Astrocyte of the cerebellum (primary cell): Measurements from ENCODE around the gene PPARA.

Source experiments
- DNase-seq: peaks from one replicate; pipeline ENCODE4 v3.0.0-alpha.2; 2011; ENCODE audit warnings: low read depth
- H3K4me3 ChIP-seq: 2 replicates; pipeline ENCODE4 v1.5.1; 2011; ENCODE audit warnings: mild to moderate bottlenecking, low read depth, low read length, moderate library complexity
- in situ Hi-C: cut with HindIII; loops from 2 replicates; pipeline ENCODE4 v1.10.0; 2017; ENCODE audit warnings: low sequenced_read_pairs
- TF ChIP-seq, protein P1 (sequence below): IDR thresholded peaks from 2 replicates; pipeline ENCODE4 v1.5.1; 2012; ENCODE audit warnings: low read length, low read depth, moderate library complexity, mild to moderate bottlenecking; ENCODE audit errors: missing control alignments

Gene PPARA

DNA sequence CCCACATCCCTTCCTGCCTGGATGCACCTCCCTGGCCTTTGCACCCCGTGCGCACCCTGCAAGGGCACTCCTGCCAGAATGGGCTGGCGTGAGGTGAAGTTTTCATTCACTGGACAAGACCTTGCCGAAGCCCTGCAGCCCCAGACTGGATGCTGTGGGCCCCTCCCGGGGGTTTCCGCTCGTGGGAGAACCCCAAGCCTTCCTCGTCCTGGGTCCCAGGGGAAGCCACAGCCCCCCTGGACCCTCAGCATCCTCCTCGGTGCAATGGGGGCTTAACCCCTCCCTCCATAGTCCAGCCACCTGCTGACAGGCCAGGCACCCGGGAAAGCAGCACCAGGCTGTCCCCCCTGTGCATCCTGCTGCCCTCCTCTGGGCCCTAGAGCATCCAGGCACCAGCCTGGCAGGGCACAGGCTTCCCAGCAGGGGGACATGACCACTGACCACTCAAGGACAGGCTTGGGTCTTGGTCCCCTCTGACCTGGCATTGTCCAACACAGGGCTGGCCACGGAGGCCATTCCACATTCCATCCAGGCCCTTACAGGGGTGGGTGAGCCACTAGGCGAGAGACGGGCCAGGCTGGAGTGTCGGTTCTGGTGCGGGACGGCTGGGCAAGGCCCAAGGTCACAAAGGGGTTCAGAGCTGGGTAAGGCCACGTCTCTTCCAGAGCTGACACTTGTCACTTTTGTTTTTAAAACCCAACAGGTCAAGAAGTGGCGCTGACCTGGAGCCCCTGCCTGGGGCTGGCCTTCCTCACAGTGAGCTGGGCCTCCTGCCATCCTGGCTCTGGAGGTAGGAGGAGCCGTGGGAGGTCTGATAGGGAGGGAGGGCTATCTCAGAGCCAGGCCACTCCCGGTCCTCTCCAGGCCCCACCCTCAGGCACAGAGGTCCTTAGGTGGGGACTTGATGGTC is 41.5 kb upstream of the PPARA start:
- in situ Hi-C loops, result no loop called here
- TF ChIP-seq, protein P1, sequence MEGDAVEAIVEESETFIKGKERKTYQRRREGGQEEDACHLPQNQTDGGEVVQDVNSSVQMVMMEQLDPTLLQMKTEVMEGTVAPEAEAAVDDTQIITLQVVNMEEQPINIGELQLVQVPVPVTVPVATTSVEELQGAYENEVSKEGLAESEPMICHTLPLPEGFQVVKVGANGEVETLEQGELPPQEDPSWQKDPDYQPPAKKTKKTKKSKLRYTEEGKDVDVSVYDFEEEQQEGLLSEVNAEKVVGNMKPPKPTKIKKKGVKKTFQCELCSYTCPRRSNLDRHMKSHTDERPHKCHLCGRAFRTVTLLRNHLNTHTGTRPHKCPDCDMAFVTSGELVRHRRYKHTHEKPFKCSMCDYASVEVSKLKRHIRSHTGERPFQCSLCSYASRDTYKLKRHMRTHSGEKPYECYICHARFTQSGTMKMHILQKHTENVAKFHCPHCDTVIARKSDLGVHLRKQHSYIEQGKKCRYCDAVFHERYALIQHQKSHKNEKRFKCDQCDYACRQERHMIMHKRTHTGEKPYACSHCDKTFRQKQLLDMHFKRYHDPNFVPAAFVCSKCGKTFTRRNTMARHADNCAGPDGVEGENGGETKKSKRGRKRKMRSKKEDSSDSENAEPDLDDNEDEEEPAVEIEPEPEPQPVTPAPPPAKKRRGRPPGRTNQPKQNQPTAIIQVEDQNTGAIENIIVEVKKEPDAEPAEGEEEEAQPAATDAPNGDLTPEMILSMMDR, result no peak
- DNase-seq, result no peak
- no peak overlapping the region for H3K4me3 ChIP-seq

DNA sequence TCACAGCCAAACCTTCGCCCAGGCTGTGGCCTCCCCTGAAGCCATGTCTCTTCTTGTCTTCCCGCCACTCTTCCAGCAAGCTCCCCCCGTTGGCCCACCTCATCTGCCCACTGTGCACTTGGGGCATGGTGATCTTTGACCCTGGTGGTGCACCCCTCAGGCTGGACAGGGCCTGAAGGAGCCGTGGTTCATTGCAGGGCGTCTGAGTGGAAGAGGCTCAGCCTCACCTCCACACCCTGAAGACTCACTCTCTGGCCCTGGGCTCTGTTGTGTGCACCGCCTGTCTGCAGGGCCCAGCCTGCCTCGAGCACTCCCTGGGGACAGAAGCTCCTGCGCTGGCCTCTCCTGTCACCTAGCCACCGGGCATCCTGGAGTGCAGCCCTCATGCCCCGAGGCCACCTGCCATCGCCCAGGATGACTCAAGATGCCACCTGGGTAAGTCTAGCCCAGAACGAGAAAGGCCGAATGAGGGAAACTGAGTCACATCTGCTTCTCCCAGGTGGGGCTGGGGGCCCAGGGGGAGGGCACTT is 40.8 kb upstream of the PPARA start:
- in situ Hi-C loops, result no loop called here
- TF ChIP-seq, protein P1, result no peak
- no peak overlapping the region for H3K4me3 ChIP-seq
- no peak for DNase-seq

DNA sequence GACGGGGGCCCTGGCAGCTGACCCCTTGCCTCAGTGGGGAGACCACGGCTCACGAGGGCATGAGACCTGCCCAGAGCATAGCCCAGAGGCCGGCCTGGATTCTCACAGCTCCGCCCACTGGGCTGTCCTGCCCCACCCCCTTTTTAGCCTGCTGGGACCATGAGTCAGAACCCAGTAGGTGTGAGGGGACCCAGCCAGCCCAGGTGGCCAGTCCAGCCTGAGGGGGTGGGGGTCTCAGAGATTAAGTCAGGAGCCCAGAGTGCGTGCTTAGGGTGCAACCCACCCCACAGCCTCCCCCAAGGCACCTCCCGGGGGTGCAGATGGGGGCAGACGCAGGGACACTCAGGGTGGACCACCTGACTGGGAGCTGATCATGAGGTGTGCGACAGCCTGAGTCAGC is 40.1 kb upstream of the PPARA start:
- H3K4me3 ChIP-seq, result no peak overlapping the region
- no peak for DNase-seq
- in situ Hi-C loops, result no loop called here
- TF ChIP-seq, protein P1, result no peak

DNA sequence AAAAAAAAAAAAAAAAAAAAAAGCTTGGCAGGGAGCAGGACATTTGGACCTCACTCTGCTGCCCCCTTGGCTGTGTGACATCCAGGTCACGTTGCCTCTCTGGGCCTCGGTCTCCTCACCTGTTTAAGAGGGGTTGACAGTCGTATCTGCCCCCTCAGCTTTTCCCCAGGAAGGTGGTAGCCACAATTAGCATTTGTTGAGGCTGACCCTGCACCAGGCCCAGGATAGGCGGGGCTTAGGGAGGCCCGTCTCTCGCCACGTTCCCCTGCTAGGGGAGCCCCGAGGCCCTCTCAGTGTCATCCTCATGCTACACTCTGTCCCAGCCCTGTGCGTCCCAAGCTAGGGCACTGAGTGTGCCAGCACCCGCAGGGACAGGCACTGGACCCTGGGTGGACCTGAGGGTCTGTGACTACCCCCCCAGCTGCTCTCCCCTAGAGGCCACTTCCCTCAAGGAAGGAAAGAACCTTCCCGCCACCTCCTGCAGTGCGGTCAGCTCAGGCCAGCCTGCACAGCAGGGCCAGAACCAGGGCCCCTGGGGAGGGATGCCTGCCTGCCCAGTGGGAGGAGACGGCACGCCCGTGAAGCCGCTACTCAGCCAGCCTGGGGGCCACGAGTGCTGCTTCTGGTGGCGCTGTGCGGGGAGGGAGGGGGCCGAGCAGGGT is 38.5 kb upstream of the PPARA start:
- in situ Hi-C loops, result no loop called here
- DNase-seq, result no peak
- TF ChIP-seq, protein P1, result no peak
- H3K4me3 ChIP-seq, result no peak overlapping the region

DNA sequence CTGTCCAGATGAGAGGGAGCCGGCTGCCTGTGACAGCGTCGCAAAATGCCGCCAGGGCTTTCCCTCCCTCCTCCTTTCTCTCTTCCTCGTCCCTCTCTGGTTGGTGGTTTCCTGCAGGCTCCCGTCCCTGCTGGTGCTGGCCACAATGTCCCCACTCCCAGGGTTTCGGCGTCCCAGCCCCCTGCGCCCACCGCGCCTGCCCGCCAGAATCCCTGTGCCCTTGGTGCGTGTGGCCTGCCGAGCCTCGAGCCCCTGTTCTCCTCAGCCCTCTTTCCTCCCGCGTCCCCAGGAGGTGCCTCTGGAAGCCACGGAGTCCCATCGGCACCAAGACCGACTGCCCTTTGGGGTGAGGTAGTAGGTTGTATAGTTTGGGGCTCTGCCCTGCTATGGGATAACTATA is 37.9 kb upstream of the PPARA start:
- no peak for DNase-seq
- H3K4me3 ChIP-seq, result no peak overlapping the region
- in situ Hi-C loops, result no loop called here
- TF ChIP-seq, protein P1, result no peak

DNA sequence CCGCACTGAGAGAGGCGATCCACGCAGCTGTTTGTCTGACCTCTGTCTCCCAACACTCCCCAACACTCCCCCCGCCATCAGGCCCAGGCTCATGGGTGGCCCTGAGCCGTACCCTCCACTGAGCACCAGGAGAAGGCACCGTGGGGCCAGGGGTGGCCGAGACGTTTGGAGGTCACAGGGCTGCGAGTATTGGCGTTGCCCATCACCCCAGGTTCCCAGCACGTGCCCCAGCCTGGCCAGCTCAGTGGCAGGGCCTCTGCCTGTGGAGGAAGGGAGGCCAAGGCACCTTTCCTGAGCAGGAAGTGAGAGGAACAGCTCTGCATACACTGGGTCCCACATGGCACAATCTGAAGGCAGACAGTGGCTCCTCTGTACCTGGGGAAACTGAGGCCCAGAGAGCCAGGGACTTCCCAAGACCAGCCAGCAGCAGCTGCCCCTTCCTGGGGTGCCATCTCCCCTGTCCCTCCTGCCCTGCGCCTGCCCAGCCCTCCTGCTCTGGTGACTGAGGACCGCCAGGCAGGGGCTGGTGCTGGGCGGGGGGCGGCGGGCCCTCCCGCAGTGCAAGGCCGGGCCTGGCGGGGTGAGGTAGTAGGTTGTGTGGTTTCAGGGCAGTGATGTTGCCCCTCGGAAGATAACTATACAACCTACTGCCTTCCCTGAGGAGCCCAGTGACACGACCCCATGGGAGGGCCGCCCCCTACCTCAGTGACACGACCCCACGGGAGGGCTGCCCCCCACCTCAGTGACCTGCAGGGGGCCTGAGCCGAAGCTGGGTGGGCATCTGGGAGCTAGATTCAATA is 37.0 kb upstream of the PPARA start:
- H3K4me3 ChIP-seq, result no peak overlapping the region
- in situ Hi-C loops, result no loop called here
- DNase-seq, result no peak
- TF ChIP-seq, protein P1, result no peak
